NCI-H2081 treated with DMSO at 0.1 percent for 48 hours (cell line): ENCODE data around the gene OR12D1.
"Not testable (repeated sequence)": the region's sequence is repeated elsewhere in the genome, so short reads cannot be mapped to it uniquely, and the experiment has no call there.

Experiments used
- DNase-seq: peaks from one replicate; lab custom pipeline; 2025; lab: John Stamatoyannopoulos, UW

The OR12D1 gene

DNA sequence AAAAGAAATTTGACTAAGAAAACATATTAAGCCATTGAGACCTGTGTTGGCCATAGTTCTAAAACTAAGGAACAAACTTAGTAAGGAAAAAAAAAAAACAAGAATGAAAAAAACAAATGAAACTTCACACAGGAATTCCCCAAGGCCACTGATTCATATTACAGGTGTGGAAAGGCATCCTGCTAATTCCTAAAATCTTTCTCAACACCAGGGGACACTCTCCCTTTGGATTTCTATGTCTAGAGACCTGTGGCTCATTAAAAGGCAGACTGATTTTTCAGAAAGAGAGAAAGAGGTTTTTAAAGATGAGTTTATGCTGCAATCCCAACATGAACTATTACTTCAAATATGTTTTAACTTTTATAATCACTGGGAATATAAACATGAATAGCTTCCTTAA, at the start of gene OR12D1:
Gene OR12D1, plus strand, starts transcription at position 341 of the 400 bp plus-strand sequence.
- DNase-seq, result no peak

GRCh38 chr6:29368765-29369164, 46.0 kb upstream of the OR12D1 start, which contains the start of gene OR5V1:
TSS of gene OR5V1 (minus strand) at chr6:29368865. CDS start at chr6:29356195, 12,670 bp downstream.
- no peak for DNase-seq

- no peak for DNase-seq
These were observed 39.5 kb upstream of the OR12D1 start, which contains the start of gene OR12D3 for GRCh38 chr6:29375191-29375590. TSS of gene OR12D3 (minus strand) at chr6:29375291. CDS start at chr6:29375287, 4 bp downstream.

- DNase-seq, result no peak
These were observed 38.7 kb upstream of the OR12D1 start for GRCh38 chr6:29376003-29376402.

DNA sequence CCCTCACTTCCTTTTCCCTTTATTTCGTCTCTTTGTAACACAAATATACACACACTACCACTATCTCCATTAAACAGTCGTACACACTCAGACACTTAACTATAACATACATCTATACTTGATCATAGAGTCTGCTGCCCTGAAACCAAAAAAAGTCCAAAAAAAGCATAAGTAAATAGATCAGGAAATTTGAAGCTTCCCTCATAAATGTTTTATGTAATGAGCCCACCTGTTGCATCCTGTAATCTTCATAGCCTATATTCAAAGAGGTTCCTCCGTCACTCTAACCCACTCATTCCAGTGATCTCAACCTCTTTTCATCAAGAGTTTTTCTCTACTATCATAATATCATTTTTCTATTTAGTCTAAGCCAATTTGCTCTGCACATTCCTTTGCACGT, 26.2 kb upstream of the OR12D1 start:
- DNase-seq, result no peak

GRCh38 chr6:29395331-29395730, 19.4 kb upstream of the OR12D1 start, which contains the start of gene OR12D2:
TSS of gene OR12D2 (plus strand) at chr6:29395631. CDS start at chr6:29396700, 1,069 bp downstream.
- DNase-seq, result no peak

DNA sequence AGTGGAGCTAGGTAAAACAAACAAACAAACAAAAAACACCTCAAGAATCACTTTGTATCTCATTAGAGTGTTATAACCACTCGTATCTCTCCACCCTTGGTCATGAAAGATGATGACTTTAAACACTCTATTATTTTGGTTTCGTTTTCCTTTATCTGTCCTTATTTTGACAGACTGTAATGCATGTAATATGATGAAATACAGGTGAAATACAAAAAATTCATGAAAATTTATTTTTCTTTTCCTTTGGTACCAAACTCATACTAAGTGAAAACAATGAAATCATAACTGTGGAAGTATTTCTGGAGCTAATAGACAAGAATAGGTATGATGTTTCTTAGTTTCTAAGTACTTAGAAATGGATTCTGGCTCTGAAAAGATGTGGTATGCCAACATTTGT, 15.2 kb upstream of the OR12D1 start:
- no peak for DNase-seq

GRCh38 chr6:29403801-29404200, 10.9 kb upstream of the OR12D1 start:
- no peak for DNase-seq

- DNase-seq, result no peak
These were observed 4.8 kb downstream of the OR12D1 start for GRCh38 chr6:29419516-29419915.

DNA sequence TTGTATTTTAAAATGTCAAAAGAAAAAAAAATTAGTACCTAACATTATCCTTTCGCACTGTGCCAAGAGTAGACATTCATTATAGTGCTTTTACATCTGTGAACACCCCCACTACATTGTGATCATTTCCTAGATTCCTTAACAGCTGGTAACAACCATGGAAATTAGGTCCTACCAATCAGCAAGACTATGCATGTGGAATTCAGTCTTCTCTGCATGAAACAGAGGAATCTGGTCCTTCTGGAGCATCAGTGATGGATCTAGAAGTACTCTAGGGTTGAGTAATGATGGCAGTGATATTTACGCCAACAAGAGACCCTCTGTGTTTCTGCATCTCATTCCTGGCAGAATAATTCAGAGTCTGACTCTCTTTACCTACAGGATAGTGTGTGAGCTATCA, 9.4 kb downstream of the OR12D1 start:
- no peak for DNase-seq

DNA sequence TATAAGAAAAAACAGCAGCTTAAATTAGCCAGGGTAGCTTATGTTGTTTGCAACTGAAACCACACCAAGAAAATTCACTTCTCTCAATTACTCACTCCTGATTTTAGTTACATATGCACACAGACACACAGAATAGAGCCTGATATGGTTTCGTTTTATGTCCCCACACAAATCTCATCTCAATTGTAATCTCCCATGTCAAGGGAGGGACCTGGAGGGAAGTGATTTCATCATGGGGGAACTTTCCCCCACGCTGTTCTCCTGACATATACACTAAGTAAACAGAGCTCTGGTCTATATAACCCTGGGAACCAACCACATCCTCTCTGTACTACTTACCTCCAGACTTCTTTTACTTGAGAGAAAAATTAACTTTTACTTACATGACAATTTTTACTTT, 9.8 kb downstream of the OR12D1 start:
- DNase-seq, result no peak

DNA sequence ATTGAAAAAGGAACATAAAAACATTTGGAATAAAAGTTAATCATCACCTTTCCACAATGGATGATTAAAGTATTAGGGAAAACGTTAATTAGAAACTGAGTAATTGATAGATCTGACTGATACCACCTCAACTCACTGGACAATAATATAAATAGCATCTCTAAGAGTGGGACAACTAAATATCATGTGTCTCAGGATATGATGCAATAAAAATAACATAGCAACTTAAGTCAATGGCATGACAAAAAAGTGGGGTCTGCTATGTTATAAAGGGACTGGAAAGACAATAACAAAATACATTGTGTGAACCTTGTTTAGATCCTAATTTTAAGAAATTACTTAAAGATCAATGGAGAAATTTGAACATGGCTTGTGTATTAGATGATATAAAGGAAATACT, 10.3 kb downstream of the OR12D1 start:
- DNase-seq, result no peak

- no peak for DNase-seq
These were observed 11.9 kb downstream of the OR12D1 start for GRCh38 chr6:29426654-29427053.

DNA sequence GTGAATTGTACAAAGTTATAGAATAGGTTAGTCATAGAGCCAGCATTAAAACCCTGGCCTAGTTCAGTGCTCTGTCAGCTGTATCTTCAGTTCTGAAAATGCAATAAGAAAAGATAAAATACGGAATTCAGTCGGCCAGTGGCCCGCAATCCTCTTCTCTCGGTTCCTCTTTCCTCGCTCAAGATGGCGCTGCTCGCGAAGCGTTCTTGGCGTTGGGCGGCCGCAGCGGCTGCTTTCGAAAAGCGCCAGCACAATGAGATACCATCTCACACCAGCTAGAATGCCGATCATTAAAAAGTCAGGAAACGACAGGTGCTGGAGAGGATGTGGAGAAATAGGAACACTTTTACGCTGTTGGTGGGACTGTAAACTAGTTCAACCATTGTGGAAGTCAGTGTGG, 22.0 kb downstream of the OR12D1 start:
- DNase-seq, result not testable (repeated sequence)

DNA sequence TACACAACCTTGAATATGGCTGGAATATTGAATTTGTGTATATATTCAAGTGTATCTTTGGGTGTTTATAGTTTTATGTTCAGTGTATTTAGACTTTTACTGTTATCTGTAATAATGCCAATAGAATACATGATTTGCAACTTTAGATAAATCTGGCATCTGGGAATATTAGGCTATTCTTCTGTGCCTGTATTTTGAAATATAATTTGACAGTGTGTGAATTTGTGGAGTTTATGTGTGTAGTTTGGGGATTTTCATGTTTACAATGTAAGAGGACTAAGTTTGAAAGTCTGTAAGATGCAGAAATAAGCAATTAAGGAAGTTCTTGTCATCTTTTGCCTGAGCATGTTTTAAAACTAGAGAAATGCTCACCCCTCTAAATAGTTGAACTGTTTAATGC, 24.3 kb downstream of the OR12D1 start, which contains the start of gene OR10C1:
Gene OR10C1, plus strand, starts transcription at position 301 of the 400 bp plus-strand sequence. CDS start 710 bp downstream, outside the sequence.
- DNase-seq, result no peak

DNA sequence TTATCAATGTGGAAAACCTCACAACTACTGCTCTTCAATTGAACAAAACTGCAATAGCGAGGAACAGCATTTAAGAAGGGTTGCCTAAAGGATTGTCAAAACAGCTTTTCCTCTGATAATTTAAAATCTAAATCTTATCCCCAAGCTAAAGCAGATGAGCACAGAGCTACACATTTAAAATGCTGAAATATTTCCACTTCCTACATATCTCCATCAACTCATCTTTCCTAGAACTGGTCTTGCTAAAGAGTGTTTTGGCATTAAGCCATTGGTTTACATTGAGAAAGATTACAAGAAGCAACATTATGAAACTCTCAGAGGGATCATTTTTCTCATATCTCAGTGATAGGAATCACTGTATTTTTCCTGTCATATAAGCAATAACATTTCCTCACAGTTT, 28.0 kb downstream of the OR12D1 start:
- no peak for DNase-seq

- not testable (repeated sequence) for DNase-seq
These were observed 29.3 kb downstream of the OR12D1 start for GRCh38 chr6:29444031-29444430.

GRCh38 chr6:29447670-29448069, 32.9 kb downstream of the OR12D1 start:
- no peak for DNase-seq

- DNase-seq, result no peak
These were observed 36.9 kb downstream of the OR12D1 start for GRCh38 chr6:29451471-29452193.

- DNase-seq, result no peak
These were observed 42.2 kb downstream of the OR12D1 start, which contains the start of the genes OR11A1 and OR2H1 for GRCh38 chr6:29456971-29457370. TSS of gene OR11A1 (minus strand) at chr6:29457071. CDS start at chr6:29427641, 29,430 bp downstream. TSS of gene OR2H1 (plus strand) at chr6:29457155. CDS start at chr6:29461770, 4,615 bp downstream.

DNA sequence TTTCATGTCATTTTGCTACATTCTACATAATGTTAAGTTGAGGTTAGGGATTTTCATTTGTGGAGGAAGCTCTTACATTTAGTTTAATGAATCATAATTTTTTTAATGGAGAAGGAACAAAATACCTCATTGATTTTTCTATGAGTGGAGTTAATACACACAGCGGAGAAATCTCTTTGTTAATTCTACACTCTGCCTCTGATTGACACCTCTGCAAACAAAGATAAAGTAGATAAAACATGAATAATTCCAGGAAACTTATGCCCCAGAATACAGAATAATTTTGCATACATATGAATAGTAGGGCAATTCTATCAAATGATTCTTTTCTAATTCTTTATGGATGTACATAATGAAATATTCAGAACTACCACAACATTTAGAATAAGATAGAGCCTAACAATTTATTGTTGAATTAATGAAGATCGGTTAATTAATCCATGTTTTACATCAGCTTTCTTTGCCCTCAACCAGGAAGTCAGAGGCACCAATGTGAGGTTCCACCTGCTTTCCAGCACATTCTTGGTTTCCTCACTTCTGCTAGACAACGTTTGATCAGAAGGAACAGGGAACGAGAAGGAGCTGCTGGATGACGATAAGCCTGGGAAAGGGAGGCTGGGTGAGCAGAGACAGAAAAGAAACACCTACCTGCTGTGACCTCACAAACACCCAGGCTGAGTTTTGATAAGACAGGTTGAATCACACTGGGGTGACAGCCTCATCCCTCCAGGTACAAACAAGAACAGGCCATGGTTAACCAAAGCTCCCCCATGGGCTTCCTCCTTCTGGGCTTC, 46.5 kb downstream of the OR12D1 start:
- no peak for DNase-seq

DNA sequence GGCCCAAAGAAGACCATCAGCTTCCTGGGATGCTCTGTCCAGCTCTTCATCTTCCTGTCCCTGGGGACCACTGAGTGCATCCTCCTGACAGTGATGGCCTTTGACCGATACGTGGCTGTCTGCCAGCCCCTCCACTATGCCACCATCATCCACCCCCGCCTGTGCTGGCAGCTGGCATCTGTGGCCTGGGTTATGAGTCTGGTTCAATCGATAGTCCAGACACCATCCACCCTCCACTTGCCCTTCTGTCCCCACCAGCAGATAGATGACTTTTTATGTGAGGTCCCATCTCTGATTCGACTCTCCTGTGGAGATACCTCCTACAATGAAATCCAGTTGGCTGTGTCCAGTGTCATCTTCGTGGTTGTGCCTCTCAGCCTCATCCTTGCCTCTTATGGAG, 47.3 kb downstream of the OR12D1 start:
- DNase-seq, result no peak

DNA sequence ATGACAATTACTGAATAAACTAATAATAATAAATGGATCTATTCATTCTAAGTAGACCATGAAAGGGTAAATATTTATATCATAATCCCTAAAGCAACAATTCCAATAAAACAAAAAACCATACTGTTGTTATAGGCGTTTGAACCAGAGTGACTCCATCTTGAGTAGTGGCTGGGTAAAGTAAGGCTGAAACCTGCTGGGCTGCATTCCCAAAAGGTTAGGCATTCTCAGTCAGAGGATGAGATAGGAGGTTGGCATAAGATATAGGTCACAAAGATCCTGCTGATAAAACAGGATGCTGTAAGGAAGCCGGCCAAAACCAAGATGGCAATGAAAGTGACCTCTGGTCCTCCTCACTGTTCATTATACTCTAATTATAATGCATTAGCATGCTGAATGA, 50.6 kb downstream of the OR12D1 start:
- no peak for DNase-seq
